Measurements from ENCODE around the gene STAMBPL1.
A peak's percentile ranks its signal among the peaks of the same experiment; 100 is the strongest.
"Not testable (repeated sequence)": the region's sequence is repeated elsewhere in the genome, so short reads cannot be mapped to it uniquely, and the experiment has no call there.

Gene STAMBPL1

DNA sequence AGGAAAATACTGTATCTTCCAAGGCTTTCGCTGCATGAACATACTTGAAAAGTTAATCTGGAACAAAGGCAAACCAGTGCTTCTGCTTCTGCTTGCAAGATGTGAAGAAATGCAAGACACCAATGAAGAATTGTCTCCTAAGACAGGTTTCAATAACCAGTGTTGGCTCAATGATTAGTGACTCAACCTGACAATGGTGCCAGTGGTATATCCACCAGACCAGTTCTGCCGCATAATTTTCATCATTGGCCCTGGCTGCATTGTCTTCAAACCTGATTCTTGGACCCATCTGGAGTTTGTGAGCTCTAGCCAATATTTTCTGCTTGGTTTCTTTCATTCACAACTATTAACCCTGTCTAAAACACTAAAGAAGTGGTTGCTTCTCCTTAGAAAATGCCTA, 13.6 kb upstream of the STAMBPL1 start:
- in situ Hi-C loops (cut with HindIII; ENCODE audit: low pct_unique_long_range_greater_than_20kb, low sequenced_read_pairs) = no loop called here
- peak in 1 of 2 experiments; percentile 80 for DNase-seq (ENCODE audit: low read depth in 1 of 2, low spot score in 1 of 2)
- TF ChIP-seq JUND (IDR thresholded peaks at IDR 0.05; ENCODE audit: low read depth) = no peak

DNA sequence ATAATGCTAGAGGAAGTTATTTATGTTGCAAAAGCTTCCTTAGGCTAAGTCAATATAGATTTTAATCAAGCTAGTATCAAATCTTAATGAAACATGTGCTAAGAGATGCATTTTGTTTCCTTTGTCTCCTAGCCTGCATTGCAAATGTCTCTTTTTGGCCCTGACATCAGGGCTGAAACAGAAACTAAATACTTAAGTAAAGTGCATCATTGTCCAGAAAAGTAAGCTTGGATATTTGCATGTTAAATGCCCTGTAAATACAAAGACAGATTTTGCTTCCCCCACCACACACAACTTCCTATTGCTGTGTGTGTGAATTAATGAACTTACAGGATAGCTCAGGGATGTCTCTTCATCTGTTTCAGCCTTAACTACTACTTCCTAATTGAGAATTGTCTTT, 10.0 kb upstream of the STAMBPL1 start:
- DNase-seq (ENCODE audit: low read depth in 1 of 2, low spot score in 1 of 2) = no peak

DNA sequence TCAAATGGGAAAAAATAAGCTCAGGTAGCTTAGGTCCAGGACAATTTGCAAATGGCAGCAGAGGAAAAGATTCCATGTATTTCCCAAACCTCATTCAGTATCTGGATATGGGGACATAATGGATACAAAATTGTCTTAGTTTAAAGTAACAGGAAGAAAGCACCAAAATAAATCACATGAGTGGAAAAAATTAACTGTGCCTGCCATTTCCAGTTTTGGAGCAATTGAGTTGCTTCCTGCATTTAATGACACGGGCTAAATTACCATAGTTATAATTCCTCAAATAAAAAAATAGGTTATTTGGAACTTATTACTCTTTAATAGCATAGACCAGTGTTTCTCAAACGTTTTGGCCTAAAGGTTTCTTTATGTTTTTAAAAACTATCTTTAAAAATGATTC, 6.3 kb upstream of the STAMBPL1 start:
- in situ Hi-C loops (cut with HindIII; ENCODE audit: low pct_unique_long_range_greater_than_20kb, low sequenced_read_pairs) = no loop called here
- no peak for DNase-seq (ENCODE audit: low read depth in 1 of 2, low spot score in 1 of 2)
- no peak for TF ChIP-seq JUND (IDR thresholded peaks at IDR 0.05; ENCODE audit: low read depth)

More for the DNA sequence above, 10.0 kb upstream of the STAMBPL1 start:
- no peak for TF ChIP-seq JUND (IDR thresholded peaks at IDR 0.05; ENCODE audit: low read depth)
- in situ Hi-C loops (cut with HindIII; ENCODE audit: low pct_unique_long_range_greater_than_20kb, low sequenced_read_pairs) = no loop called here

DNA sequence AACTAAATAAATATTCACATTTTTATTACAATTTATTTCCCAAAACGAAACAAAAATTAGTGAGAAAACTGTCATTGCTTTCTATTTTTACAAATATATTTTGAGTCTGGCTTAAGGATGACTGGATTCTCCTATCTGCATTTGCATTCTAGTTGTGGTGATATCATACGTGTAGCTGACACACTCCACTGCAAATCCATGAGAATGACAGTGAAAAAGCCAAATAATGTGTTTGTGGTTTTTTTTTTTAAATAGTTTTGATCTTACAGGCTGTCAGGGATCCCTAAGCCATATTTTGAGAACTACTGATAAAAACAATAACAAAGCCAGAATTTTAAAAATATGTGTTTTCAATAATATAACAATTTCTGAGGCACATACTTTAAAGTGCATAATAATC, 5.8 kb upstream of the STAMBPL1 start:
- in situ Hi-C loops (cut with HindIII; ENCODE audit: low pct_unique_long_range_greater_than_20kb, low sequenced_read_pairs) = no loop called here
- no peak for DNase-seq (ENCODE audit: low read depth in 1 of 2, low spot score in 1 of 2)
- no peak for TF ChIP-seq JUND (IDR thresholded peaks at IDR 0.05; ENCODE audit: low read depth)

DNA sequence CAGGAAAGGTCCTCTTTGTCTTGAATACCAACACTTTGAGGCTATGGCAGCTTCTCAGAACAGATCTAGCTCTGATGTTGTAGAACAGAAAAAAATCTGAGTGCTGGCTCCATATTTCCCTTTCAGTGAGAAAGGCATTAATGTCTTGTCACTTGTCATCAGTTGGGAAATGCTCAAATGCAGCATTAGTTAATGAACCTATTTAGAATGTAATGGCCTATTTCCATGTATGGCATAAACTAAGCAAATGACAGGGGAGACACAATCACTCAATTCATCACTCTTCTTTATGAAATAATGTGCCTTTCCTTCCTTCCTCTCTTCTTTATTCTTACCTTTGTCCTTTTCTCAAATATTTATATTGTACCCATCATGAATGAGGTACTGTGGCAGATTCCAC, 5.0 kb upstream of the STAMBPL1 start:
- TF ChIP-seq JUND (IDR thresholded peaks at IDR 0.05; ENCODE audit: low read depth) = no peak
- in situ Hi-C loops (cut with HindIII; ENCODE audit: low pct_unique_long_range_greater_than_20kb, low sequenced_read_pairs) = no loop called here
- DNase-seq (ENCODE audit: low read depth in 1 of 2, low spot score in 1 of 2) = no peak

DNA sequence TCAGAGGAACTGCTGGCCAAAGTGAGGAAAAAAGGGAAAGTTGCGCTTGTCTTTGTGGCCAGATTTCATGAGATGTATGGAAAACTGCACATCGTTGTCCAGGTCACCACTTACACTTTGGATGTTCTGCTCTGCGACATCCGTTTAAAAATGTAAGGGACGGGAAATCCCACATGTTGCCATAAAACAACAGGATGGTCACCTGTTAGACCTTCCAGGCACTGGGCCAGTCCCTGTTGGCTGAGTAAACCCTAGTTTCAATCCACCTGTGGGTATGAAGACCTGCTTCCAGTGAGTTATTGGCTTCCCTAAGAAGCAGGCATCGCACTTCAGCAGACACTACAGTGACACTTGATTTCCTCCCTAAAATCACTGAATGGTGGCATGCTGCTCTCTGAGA, 2.7 kb upstream of the STAMBPL1 start:
- DNase-seq (ENCODE audit: low read depth in 1 of 2, low spot score in 1 of 2) = no peak

DNA sequence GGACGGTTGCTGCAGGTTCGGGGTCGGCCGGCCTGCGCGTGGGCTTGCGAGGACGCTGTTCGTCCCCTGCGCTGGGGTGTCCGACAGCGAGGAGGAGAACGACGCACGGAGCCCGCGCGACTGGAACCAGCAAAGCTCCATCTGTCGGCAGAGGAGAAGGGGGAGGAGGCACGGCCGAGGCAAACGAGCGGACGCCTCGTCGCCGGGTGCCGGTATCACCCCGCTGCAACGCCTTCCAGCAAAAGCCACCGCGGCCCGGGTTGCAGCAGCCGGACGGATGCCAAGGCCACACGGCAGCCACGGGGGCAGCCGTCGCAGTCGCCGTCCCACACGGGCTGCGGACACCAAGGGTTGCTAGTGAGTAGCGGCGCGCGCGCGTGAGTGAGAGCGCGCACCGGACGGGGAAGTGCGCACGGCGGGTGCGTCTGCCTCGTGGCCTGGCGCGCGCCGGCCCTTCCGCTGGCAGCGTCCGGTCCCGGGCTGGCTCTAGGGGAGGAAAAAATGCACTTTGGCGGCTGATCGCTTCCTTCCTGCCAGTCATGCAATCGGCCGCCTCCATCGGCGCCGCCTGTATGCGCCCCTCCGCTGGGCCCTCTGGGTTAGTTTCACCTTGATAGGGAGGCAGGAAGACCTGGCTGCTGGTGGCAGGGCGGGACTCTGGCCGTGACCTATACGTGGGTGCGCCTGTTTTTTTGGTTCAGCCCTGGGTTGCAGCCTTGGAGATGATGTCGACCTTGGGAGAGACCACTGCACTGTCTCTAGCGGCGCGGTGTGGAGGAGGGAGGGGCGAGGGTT, 434 bp downstream of the STAMBPL1 start:
- TF ChIP-seq JUND (IDR thresholded peaks at IDR 0.05; ENCODE audit: low read depth) = no peak
- DNase-seq (ENCODE audit: low read depth in 1 of 2, low spot score in 1 of 2) = peak; percentile 83 to 87
- in situ Hi-C loops (cut with HindIII; ENCODE audit: low pct_unique_long_range_greater_than_20kb, low sequenced_read_pairs) = no loop called here

More for the DNA sequence above, 2.7 kb upstream of the STAMBPL1 start:
- in situ Hi-C loops (cut with HindIII; ENCODE audit: low pct_unique_long_range_greater_than_20kb, low sequenced_read_pairs) = no loop called here
- no peak for TF ChIP-seq JUND (IDR thresholded peaks at IDR 0.05; ENCODE audit: low read depth)

DNA sequence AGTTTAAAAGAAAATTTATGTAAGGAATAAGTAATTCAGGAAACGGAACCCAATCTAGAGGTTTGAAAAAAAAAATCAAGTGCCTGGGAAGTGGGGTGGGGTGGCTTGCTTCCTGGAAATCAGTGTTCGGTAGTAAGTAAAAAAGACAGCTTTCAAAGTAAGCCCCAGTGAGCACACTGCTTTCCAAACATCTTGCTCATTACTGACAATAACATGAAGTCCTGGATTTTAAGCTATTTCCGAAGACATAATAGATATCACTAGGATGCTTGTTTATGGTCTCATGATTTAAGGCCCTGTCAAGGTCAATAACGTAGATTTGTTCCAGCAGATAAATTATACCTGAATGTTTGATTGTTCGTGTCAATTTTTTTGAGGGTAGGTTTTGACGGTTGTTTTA, 1.3 kb downstream of the STAMBPL1 start:
- in situ Hi-C loops (cut with HindIII; ENCODE audit: low pct_unique_long_range_greater_than_20kb, low sequenced_read_pairs) = no loop called here

DNA sequence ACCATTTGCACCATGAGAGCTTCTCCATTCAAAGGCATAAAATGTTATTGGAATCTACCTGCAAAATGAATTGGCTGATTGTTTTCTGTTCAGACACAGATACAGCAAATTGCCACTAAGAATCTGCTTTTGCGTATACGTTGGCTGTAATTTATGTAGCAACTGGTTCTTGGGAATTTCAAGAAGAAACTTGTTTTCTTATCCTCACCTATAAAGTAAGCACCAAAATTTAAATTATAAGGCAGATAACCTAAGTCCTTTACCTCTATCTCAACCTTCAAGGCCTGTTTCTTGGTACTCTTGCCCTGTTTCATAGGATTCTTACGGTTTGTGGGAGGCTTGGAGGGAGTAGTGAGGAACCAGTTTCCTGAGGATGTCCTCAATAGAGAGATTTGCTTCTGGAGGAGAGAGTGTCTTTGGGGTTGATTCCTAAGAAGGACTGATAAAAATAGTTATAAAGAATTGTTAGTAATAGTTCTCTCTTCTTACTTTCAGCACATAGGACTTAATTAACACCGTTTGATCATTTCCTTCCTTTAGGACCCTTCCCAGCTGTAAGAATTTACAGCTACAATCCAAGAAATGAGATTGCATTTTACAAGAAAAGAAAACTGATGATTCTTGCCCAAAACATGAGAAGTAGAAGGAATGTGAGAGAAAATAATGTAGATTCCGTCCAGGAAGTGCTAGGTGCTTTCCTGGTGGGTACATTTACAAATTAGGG, 2.0 kb downstream of the STAMBPL1 start:
- no peak for TF ChIP-seq JUND (IDR thresholded peaks at IDR 0.05; ENCODE audit: low read depth)
- in situ Hi-C loops (cut with HindIII; ENCODE audit: low pct_unique_long_range_greater_than_20kb, low sequenced_read_pairs) = no loop called here
- no peak for DNase-seq (ENCODE audit: low read depth in 1 of 2, low spot score in 1 of 2)

More for the DNA sequence above, 1.3 kb downstream of the STAMBPL1 start:
- no peak for DNase-seq (ENCODE audit: low read depth in 1 of 2, low spot score in 1 of 2)
- no peak for TF ChIP-seq JUND (IDR thresholded peaks at IDR 0.05; ENCODE audit: low read depth)

DNA sequence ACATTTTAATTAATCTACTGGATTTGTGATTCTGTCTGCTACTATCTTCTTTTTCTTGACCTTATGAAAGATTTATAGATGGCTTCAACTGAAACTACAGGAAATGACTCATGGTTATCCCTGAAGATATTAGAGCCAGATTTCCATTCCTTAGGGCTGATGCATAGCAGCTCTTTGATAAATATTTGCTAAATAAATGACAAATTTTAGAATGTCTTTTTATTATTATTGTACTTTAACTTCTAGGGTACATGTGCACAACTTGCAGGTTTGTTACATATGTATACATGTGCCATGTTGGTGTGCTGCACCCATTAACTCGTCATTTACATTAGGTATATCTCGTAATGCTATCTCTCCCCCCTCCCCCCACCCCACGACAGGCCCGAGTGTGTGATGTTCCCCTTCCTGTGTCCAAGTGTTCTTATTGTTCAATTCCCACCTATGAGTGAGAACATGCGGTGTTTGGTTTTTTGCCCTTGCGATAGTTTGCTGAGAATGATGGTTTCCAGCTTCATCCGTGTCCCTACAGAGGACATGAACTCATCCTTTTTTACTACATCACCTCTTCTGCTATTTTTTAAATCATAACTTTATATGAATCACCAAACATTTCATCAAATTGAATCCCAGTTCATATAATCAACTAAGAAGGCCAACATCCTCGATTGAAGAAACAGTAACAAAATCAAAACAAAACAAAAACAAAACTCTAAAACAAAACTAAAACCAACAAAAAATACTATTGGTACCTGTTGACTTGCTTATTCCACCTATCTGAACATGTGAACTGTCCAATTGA, 2.8 kb downstream of the STAMBPL1 start:
- in situ Hi-C loops (cut with HindIII; ENCODE audit: low pct_unique_long_range_greater_than_20kb, low sequenced_read_pairs); DNase-seq (ENCODE audit: low read depth in 1 of 2, low spot score in 1 of 2): not testable (repeated sequence)

DNA sequence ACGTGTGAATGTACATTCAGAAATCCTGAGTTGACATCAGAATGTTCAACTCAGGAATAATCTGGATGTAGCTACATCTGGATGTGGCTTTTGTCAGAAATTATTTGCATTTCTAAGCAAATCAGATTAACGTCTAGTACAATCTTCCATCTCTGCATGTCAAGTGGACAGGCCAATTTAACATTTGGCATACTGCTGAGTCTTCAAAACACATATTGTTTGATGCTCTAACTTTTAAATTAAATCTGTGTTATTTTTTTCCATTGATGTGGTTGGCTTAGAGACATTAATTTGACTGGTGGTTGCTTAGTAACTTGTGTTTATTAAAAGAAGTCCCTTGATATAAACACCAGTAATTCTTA, 3.4 kb downstream of the STAMBPL1 start:
- no peak for DNase-seq (ENCODE audit: low read depth in 1 of 2, low spot score in 1 of 2)
- in situ Hi-C loops (cut with HindIII; ENCODE audit: low pct_unique_long_range_greater_than_20kb, low sequenced_read_pairs) = no loop called here
- TF ChIP-seq JUND (IDR thresholded peaks at IDR 0.05; ENCODE audit: low read depth) = no peak

DNA sequence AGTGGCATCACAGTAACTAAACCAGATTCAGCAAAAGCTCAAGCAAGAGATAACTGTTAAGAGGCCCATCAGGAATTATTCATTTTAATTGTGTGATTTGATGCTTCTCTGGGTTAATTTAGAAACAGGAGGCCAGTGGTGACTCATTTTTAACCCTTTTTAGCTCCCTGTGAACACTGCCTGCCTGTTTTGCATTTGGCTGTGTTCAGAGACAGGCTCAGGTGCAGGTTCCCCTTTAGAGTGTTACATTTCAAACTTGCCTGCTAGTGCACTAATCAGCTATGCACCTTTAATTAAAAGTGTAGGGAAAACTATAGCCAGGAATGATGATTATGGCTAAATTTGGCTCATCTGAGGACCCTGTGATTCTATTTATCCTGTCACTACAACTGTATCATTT, 6.5 kb downstream of the STAMBPL1 start:
- DNase-seq (ENCODE audit: low read depth in 1 of 2, low spot score in 1 of 2) = no peak
- in situ Hi-C loops (cut with HindIII; ENCODE audit: low pct_unique_long_range_greater_than_20kb, low sequenced_read_pairs) = no loop called here
- no peak for TF ChIP-seq JUND (IDR thresholded peaks at IDR 0.05; ENCODE audit: low read depth)

All from T47D (cell line).